GM18519 (cell line): ENCODE data around the gene TNFRSF1A.
"Not testable (repeated sequence)": the region's sequence is repeated elsewhere in the genome, so short reads cannot be mapped to it uniquely, and the experiment has no call there.

ENCODE experiments used
- ATAC-seq: cut with Tn5 transposase; IDR thresholded peaks from one replicate; pipeline ENCODE4 v1.9.1; 2021; ENCODE audit warnings: mild to moderate bottlenecking, moderate library complexity; ENCODE audit not compliant: unreplicated experiment, low FRiP score

Gene TNFRSF1A

DNA sequence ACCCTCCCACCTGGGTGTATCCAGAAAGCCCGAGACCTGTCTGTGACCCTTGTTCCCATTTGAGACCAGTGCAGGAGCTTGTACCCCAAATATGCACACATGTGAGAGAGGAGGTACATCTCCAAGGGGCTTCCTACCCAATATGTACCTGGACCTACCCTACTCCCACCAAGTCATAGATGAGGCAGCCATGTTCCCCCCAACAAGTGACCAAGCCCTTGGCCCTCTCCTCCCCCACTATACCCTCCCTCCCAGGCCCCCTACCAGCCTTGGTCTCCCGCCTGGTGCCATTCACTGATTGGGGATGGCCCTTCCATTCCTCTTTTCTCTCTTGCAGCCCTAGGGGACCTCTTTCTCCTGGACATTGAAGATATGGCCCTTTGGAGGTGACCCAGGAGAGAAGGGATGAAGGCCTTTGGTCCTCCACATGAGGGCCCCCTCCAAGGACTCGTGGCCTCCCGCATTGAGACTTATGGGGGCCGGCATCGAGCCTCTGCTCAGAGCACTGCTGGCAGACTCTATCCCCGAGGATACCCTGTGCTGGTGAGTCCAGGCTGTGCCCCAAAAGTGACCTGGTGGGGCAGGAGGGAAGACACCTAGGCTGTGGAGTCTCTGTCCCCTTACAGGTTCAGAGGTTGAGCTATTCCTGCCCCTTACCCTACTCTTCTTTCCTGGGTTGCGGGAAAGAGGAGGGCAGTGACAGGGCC, 29.9 kb downstream of the TNFRSF1A start:
- ATAC-seq = no peak

DNA sequence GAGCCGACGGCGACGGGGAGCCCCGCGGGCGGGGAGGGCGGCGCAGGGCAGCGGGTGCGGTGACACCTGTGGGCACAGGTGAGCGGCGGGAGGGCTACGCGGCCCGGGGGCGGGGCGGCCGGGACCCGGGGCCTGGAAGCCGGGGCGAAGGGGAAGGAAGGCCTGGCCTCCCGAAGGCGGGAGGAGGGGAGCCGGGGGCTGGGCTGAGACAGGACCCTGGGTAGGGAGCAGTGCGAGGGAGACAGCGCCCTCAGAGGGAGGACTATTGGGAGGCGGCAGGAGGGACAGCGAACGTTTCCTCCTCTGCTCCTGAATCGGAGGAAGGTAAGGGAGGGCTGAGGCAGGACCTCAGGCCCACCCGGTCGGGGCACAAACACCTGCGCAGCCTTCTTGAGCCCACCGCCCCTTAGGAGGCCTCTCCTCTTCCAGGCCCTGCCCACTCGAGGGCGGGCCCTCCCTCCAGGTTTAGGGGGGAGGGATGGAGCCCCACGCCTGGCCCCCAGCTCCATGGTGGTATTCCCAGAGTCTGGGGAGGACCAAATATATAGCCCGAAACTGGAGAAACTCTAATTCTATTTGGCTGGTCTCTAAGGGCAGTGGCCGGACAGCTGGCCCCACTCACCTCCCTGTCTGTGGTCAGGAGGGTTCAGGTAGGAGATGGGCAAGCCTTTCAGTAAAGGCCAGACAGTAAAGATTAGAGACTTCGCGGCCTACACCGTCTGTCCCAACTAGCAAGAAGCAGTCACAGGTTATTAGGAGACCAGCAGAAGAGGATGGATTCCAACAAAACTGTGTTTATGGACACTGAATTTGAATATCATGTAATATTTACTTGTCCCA, 30.9 kb downstream of the TNFRSF1A start:
- ATAC-seq = no peak

DNA sequence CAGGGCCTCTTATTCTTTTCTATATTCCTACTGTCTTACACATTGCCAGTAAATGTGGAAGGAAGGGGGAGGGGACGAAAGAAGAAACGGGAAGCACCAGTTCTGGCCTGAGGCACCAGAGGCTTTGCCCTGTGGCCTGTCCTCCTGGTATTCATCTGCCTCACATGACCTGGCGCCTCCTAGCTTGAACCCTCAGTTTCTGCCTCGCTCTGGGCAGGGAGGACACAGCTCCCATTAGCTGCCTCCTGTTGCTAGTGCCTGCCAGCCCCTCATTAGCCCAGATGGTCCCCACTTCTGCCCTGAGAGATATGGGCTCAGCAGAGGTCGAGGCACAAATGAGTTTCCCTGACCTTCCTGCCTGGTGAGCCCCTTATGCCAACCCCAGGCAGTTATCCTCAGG, 34.3 kb downstream of the TNFRSF1A start:
- ATAC-seq = no peak

DNA sequence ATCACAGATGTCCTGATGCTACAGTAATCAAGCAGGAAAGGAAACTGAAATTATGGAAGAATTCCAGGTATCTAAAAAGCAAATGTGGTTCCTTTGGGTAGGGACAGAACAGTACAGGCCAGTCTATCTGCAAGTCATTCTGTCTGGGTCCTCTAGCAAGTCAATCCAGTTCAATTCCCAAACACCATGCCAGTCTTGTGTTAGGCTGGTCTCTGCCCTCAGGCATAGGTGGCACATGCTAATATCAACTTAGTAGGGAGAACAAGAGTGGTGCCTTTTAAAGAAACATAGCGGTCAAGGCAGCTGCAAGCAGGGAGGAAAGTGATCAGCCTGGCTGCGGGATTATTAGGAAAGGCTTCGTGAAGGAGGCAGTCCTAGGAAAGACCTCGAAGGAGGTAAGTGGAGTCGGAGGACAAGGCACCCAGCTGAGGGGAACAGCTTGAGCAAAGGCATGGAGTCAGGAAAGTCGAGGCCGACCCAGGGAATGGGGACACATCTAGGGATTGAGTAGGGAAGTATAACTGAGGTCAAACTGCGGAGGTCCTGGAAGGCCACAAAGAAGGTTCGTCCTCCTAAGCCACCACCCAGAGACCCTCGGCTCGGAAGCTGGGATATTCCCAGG, 35.2 kb downstream of the TNFRSF1A start:
- no peak for ATAC-seq

DNA sequence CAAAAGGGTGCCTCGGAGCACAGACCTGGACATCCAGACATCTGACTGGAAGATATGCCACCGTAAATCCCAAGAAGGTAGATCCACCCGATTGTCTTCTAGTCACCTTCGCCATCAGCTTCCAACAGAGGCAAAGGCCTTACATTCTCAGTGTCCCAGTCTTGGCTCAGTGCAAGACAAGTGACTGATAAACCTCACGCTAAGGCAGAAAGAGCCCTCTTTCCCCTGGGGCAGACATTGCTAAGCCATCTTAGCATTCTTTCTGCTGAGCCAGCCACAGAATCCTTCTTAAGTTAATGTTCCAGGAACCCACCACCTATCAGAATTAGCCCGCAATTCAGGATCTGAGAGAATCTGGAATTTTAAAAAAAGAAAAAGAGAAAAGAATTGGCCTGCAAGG, 35.7 kb downstream of the TNFRSF1A start:
- ATAC-seq = no peak

DNA sequence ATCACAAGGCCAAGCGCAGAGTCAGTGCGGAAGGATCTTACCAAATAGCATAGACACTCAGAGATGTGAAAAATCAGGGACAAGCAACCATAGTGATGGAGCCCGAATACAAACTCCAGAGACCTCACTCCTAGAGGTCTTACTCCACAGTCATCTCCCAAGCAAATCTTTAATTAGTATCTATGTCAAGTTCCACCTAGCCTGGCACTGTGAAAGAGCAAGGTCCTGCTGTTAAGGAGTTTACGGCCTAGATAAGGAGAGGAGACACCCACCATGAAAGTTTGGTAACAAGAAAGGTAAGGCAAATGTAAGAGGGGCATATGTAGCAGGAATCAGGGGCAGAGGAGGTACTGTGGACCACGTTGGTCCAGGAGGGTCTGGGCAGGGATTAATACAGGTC, 38.8 kb downstream of the TNFRSF1A start:
- ATAC-seq = no peak

DNA sequence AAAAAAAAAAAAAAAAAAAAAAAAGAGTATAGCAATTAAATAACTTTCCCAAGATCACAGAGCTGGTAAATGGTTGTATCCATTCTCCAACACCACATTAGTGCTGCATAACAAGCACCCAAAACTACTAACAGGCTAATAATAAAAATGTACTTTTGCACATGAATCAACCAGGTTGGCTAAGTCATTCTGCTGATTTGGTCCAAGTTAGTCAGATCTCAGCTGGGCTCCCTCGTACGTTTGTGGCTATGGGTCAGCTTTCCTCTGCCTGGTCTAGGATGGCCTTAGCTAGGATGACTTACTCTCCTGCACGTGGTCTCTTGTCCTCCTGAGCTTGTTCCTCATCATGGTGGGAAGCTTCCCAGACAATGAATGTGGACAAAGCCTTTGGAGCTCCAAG, 39.3 kb downstream of the TNFRSF1A start:
- no peak for ATAC-seq

DNA sequence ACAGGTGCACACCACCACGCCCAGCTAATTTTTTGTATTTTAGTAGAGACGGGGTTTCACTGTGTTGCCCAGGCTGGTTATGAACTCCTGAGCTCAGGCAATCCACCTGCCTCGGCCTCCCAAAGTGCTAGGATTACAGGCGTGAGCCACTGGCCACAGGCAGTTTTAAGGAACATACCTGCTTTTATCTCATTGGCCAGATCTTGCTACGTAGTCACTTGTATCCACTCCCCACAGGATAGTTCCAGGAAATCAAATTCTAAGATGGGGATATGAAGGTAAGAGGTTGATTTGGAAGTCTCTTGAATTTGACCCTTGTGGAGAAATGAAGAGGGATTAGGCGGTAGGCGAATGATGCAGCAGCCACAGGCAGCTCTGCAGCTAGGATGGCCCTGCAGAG, 40.2 kb downstream of the TNFRSF1A start:
- ATAC-seq = no peak

DNA sequence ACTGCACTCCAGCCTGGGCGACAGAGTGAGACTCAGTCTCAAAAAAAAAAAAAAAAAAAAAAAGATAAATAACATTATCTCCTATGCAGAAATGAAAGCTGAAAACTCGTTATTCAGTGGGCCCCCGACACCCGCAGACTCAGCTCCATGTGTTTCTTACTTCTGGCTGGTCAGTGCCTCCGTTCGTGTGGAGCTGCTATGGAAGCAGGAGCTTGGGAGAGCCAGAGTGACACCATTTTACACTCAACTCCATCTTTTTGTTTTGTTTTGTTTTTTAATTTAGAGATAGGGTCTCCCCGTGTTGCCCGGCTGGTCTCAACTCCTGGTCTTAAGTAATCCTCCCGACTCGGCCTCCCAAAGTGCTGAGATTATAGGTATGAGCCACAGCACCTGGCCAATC, 44.7 kb downstream of the TNFRSF1A start:
- ATAC-seq = no peak

DNA sequence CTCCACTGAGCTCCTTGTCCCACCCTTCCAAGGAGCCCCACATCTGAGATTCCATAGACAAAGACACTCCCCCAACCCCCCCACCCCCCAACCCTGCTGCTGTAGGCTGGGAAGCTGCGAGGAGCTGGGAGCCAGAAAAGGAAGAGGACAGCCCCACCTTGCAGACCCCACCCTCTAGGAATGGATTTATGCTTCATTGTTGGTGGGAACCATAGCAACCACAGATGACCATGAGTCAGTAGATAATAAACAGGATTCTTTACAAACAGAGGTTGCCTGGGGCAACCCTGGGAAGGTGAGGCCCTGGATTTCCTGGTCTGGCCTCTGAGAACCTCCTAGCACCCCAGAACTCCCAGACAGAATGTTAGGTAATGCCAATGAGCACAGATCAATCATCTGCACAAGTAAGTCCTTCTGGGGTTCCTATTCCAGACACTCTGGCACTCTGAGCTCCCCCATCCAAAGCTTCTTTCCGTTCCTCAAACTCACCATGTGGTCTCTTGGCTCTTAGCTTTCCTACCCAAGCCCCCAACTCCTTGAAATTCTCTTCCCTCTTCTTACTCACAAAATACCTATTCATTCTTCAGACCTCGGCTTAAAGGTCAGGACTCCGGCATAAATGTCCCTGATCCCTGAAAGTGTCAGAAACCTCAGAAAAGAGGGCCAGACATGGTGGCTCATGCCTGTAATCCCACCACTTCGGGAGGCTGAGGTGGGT, 46.6 kb downstream of the TNFRSF1A start:
- no peak for ATAC-seq

DNA sequence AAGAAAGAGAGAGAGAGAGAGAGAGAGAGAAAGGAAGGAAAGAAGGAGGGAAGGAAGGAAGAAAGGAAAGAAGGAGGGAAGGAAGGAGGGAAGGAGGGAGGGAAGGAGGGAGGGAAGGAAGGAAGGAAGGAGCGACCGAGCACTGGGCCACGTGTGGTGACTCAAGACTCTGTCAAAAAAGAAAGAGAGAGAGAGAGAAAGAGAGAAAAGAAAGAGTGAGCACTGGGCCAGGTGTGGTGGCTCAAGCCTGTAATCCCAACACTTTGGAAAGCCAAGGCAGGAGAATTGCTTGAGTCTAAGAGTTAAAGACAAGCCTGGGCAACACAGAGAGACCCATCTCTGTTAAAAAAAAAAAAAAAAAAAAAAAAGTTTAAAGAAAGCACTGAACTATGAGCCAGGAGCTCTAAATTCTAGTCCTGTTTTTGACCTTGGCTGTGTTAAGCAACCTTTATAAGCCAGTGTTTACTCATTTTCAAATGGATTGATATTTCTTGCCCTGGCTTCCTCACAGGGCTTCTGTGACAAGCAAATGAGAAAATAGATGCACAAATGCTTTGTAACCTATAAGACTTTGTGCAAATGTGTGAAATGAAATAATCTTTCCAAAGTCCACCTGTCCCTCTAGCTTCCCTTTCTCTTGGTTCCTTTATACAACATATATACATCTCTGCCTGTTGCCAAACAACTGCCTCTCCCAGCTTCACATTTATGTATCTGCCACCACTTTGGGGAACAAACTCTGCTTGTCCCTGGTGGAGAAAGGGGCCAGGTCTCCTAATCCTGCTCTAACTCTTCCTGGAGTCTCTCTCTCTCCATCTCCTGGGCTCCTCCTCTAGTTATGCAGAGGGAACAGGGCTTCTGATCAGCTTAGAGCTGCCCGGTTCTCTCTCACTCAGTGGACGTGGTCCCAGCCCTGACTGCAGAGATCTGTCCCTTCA, 47.5 kb downstream of the TNFRSF1A start:
- no peak for ATAC-seq

DNA sequence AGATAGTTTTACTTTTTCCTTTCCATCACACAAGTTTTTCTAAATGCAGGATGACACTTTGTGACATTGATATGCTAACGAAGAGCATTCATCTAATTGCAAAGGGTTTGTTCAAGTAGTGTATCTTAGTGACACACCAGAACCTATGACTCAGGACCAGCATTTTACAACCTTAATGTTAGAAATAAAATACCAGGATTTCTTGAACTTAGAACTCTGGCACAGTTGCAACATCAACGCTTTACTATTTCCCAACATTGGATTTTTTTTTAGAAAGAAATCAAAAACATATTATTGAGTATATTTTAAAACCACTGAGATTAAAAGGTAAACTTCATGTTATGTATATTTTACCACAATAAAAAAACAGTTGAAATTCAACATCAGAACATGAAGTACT, 49.3 kb downstream of the TNFRSF1A start:
- no peak for ATAC-seq

DNA sequence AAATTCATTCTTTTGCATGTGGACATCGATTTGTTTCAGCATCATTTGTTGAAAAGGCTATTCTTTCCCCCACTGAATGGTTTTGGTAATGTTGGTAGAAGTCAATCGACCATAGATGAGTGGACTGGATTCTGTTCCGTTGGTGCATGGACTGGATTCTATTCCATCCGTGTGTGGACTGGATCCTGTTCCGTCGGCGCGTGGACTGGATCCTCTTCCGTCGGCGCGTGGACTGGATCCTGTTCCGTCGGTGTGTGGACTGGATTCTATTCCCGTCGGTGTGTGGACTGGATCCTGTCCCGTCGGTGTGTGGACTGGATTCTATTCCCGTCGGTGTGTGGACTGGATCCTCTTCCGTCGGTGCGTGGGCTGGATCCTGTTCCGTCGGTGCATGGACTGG, 52.0 kb downstream of the TNFRSF1A start:
- ATAC-seq = not testable (repeated sequence)

DNA sequence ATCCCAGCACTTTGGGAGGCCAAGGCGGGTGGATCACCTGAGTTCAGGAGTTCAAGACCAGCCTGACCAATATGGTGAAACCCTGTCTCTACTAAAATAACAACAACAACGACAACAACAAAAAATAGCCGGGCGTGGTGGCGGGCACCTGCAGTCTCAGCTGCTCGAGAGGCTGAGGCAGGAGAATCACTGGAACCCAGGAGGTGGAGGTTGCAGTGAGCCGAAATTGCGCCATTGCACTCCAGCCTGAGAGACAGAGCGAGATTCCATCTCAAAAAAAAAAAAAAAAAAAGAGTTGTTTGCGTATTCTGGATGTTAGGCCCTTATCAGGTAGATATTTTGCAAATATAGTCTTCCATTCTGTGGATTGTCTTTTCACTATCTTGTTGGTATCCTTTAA, 52.8 kb downstream of the TNFRSF1A start:
- not testable (repeated sequence) for ATAC-seq

DNA sequence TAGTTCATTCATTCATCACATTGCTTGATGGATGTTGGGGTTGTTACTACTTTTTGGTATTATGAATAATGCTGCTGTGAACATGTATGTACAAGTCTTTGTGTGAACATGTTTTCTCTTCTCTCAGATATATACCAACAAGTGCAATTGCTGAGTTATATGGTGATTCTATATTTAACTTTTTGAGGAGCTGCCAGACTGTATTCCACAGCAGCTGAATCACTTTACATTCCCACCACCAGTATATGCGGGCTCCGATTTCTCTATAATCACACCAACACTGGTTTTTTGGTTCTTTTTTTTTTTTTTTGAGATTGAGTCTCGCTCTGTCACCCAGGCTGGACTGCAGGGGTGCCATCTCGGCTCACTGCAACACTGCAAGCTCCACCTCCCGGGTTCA, 53.6 kb downstream of the TNFRSF1A start:
- ATAC-seq = no peak

DNA sequence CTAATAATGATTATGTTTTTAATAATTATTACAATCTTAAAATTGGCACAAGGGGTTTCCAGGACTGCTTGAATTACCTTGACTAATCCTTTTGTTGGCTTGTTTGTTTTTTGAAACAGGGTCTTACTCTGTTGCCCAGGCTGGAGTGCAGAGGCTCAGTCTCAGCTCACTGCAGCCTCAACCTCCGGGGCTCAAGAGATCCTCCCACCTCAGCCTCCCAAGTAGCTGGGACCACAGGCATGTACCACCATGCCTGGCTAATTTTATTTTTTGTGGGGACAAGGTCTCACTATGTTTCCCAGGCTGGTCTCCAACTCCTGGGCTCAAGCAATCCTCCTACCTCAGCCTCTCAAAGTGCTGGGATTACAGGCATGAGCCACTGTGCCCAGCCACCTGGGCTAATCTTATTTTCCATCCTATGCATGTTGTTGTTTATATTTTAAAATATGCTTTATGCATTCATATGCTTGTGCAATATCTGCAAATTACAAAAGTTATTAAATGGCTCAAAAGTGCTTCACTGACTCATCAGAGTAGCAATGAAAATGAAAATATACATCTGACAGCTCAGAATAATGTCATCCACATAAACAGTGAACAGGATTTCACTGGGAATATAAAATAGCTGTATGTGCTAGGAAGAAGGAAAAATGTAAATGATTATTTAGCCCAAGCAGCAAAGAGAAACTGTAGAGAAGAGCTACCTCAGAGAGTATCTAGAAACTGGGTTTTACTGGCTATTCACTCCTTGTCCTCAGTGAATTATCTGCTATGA, 56.2 kb downstream of the TNFRSF1A start:
- ATAC-seq = no peak

DNA sequence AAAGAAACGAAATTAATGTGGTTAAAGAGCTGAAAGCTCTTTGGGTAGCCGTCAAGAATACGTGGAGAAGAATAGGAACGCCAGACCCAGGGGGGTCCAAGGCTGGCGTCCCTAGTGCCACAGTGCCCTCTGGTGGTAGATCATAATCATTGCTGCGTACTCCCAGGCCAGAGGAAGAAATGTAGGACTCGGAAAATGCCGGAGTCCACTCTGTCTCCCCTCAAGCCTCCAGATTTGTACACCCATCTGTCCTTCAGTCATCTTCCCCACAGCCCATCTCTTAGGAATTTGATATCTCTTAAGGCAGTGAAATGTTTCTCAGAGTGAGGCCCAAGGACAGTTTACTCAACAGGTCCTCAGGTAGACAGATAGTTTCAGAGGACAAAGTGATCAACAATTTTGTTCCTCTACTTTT, 56.8 kb downstream of the TNFRSF1A start:
- no peak for ATAC-seq

DNA sequence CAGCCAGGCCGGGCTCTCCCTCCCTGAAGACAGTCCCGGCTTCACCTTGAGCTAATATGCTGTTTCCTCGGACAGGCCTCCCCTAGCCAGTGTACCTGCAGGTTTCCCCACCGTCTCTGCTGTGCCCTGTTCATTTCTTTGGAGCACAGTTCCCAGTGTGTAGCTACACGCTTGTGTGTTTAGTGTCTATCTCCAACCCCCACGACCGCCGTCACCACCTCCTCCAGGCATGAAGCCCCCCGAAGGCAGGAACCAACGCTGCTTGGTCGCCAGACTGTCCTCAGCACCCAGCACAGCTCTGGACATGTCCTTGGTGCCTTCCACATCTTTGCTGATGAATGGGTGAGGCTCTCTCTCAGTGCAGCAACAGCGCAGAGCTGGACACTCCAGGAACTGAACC, 57.6 kb downstream of the TNFRSF1A start:
- ATAC-seq = no peak

DNA sequence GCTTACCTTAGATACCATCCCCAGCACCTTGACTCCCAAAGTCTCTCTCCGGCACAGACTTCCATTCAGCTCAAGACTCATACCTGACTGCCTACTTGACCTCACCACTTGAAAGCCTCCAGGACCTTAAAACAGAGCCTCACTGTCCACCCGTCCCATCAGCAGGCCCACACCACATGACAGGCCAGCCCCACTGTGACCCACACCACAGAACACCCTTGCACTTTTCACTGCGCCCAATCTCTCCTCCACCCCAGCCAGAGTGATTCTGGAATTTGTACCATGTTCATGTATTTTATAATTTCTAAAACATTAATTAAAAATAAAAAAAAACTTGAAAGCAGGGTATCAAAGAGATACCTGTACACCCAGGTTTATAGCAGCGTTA, 59.4 kb downstream of the TNFRSF1A start:
- no peak for ATAC-seq
